HG03565 (cell line): ENCODE data around the gene DYSF.

Experiments used
- ATAC-seq: cut with Tn5 transposase; IDR thresholded peaks from one replicate; pipeline ENCODE4 v1.9.1; 2021; ENCODE audit warnings: mild to moderate bottlenecking, moderate library complexity; ENCODE audit not compliant: unreplicated experiment

Gene DYSF

DNA sequence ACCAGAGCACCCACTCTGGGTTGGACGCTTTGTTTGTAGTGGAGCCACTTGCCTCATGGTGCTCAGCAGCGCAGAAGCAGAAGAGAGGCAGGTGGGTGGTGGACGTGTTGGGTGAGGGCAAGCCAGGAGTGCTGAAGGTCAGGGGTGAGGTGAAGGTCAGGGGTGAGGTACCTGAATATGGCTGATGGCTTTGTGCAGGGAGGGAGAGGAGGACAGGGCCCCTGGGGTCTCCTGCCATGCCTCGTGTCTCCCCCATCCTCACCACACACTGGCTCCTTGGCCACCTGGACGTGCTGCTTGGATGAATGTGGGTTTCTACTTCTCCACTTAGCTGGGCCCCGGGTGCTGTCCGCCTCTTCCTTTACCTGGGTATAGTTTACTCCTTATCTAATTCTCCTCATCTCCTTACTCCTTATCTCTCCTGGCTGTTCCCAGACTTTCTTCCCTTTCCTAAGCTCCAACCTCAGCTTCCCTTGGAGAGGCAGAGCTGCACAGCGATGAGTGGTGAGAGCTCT is 68.1 kb downstream of the DYSF start:
- no peak for ATAC-seq

DNA sequence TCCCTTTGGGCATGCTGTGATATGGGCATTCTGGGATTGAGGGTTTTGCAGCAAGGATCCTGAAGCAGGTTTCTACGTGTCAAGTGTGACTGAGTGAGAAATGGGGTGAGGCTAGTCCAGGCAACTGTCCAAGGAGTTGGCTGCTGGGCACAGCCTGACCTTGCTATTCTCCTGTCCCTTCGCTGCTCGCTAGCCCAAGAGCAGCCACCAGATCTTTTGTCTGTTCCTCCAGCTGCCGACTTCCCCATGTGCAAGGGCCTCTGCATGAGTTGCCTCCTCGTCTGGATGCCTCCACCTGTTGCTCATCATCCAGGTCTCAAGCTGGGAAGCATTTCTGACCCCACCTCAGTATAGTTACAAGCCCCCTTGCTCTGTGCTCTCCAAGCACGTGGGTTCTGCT is 71.1 kb downstream of the DYSF start:
- ATAC-seq, result no peak

DNA sequence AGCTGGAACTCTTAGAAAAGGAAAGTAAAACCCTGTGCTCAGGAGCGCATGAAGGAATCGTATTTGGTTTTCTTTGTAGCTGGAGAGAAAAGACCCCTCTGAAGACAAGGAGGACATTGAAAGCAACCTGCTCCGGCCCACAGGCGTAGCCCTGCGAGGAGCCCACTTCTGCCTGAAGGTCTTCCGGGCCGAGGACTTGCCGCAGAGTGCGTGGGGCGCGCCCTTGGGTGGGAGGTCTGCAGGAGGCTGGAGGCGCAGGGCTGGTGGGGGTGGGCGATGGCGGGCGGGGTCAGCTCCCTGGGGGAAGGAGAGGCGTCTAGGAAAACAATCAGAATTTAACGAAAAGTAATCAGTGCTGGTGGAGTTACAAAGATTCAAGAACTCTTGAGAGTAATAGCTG is 72.8 kb downstream of the DYSF start:
- ATAC-seq, result no peak

DNA sequence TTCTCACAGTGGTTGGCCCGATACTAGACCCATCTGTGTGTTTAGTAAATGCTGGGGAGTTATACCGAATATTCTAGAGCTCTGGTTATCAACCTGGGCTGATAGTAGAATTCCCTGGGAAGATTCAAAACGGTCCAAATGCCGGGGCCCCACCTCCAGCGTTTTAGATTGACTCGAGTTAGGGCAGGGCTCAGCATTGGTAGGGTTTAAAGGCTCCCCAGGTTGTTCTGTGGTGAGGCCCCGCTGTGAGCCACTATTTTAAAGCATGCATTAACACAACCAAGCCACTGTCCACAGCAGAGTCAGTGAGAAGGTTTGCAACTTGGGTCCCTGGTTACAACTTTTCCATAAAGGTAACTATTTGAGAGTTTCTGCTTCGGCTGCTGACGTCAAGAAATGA is 73.6 kb downstream of the DYSF start:
- no peak for ATAC-seq

DNA sequence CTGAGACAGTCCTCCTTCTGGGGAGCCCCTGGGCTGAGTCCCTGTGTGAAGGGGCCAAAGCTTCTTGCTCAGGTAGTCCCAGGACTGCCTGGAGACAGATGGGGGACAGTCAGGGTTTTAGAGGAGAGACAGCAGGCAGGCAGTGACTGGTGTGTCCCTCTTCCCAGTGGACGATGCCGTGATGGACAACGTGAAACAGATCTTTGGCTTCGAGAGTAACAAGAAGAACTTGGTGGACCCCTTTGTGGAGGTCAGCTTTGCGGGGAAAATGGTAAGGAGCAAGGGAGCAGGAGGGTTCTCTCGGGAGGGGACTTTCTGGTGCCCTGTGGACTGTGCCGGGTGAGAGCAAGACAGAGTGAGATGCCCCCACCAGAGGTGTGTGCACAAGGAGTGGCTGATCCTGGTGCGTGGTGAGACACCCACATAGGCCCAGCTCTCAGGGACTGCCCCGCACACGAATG is 74.8 kb downstream of the DYSF start:
- no peak for ATAC-seq

DNA sequence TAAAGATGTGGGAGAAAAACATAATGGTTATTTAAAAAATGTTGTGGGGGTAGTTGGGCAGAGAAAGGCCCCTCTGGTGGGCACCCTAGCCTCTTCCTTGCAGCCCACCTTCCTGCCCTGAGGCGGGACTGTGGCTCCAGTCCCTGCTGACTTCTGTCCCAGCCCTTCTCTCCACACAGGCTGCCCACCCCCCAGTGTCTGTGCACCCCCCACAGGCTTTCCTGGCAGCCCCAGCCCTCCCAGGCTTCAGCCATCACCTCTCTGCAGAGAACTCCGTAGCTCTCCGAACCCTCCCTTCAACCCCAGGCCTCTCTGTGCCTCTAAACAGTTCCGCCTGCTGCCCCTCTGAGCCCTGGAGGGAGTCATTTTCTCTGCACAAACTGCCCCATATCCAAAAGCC is 75.4 kb downstream of the DYSF start:
- ATAC-seq, result no peak

DNA sequence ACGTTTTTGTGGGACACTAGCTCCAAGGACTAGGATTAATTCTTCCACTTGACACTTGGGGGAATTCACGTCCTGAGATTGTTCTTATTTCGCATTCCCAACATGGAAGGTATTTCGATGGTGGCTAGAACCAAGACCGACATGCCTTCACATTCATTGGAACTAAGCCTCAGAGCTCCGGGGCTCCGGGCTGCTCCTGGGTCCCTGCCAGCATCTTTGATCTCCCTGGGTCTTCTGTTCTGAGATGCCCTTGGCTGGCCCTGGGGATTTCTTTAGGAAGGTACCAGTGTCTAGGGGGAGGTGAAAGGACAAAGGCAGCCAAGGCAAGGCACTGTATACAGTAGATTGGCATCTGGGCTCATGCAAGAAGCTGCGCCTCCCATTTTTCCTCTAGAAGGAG is 76.8 kb downstream of the DYSF start:
- no peak for ATAC-seq

DNA sequence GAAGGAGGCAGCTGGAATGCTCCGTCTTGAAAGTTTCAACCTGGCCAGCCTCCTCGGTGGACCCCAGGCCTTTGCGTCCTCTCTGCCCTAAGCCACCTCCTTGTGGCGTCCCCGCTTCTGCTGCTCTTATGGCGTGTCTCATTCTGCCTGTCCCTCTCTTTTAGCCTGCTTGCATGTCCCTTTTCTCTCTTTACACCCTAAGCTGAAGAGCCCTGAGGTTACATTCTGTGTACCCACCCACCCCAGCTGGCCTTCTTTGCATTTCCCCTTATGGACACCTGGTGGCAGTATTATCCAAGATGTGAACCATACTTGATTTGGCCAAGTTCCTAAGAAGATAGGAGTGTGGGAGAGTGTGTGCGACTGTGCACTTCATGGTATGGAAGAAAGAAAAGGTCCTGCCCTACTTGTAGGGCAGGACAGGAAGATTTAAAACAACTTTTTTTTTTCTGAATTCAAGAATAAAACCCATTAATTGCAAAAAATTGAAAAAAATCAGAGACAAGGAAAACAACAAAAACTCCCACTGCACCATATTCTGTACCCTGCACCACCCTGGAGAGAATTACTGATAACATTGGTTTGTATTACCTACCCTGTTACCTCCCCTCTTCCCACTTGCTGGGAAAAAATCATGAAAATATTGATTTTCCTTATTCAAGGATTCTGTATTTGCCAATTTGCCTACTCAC is 77.4 kb downstream of the DYSF start:
- no peak for ATAC-seq

DNA sequence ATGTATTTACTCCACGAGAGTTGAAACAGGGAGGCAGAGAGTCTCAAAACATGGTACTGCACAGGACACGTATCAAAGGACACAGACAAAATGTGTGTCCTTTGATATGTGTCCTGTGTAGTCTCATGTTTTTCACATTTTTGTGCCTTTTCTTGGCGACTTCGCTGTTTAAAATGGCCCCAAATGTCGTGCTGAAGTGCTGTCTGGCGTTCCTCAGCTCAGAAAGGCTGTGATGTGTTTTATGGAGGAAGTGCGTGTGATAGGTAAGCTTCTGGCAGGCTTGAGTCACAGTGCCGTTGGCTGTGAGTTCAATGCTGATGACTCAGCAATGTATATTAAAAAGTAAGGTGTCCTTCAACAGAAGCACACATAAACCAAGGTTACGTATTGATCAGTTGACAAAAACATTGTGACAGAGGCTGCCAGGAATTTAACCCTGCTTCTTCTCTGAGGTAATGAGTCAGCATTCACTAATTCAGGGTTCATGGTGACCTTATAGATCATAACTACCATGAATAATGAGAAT is 78.2 kb downstream of the DYSF start:
- no peak for ATAC-seq

DNA sequence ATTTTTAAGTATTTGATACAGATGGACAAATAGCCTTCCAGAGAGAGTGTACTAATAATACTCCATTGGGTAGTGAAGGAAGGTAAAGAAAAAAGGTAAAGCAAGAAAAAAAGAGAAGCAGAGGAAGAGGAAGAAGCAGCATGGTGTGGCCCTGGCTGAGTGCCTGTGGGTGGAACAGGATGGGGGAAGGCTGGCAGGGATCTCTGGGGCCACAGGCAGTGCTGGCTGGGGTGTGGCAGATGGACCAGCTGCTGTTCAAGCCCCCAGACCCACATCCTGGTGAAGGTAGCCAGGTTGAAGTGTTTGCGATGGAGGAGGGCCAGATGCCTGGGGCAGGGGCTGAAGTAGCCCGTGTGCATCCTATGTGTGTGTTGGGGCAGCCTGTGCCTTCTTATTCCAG is 79.0 kb downstream of the DYSF start:
- no peak for ATAC-seq

DNA sequence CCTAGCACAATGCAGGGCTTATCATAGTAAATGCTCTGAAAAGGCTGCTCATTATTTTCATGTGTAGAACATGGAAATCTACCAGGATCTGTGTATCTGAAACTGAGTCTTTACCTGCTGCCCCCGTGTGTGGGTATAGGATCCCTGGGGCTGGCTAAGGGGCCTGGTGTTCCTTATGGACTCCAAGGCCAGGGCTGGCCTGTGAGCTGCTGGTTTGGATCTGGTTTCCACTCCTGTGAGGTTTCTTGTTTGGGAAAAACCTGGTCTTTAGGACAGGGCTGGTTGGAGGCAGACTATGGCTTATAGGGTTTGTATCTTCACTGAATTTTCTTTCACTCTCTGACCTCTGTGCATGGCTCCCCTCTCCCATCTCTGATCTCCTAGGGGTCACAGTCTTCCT is 80.8 kb downstream of the DYSF start:
- no peak for ATAC-seq

DNA sequence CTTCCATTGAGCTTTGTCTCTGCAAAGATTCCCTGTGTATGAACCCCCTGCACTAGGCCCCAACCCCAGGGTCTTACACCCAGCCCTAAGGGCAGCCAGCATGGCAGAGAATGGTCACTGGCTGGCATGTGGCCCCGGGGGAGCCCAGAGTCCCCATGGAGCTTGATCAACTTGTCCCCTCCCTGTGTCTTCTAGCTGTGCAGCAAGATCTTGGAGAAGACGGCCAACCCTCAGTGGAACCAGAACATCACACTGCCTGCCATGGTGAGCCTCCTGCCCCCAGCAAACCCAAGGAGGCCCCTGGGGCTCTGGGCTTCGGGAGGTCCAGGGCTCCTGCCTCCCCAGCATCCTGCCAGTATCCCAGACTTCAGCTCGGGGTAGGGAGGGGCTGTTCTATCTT is 81.5 kb downstream of the DYSF start:
- no peak for ATAC-seq

DNA sequence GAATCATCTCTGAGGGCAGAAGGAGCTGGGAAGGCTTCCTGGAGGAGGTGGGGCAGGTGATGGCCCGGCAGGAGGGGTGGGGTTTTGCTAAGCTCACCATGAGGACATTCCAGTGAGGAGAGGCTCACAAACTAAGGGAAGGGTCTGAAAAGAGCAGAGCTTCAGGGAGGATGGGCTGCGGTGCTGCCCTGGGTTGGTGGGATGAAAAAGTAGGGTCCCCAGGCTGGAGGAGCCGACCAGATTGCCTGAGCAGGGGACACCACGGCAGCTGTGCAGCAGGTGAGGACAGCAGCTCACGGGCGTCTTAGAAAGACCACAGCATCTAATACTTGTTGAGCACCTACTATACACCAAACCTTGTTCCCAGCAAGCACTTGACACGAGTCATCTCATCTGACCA is 82.2 kb downstream of the DYSF start:
- ATAC-seq, result no peak

DNA sequence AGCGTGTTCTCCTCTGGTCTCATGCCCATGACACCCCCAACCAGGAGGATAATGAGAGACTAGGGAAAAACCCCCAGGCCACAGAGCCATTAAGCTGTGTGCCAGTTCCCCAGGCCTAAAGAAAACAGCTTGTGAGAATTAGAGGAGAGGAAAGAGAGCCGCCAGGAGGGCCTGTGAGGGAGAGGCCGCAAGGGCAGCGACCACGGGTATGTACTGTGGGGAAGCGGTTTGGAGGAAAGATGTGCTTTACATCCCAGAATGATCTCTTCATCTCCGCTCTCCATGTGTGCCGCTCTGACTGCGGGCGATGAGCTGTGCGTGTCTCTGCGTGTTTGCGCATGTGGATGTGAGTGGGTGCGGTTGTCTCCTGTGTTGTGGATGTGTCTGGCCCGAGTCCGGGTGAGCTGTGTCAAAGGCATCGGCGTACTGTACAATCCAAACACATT is 82.9 kb downstream of the DYSF start:
- ATAC-seq, result no peak

DNA sequence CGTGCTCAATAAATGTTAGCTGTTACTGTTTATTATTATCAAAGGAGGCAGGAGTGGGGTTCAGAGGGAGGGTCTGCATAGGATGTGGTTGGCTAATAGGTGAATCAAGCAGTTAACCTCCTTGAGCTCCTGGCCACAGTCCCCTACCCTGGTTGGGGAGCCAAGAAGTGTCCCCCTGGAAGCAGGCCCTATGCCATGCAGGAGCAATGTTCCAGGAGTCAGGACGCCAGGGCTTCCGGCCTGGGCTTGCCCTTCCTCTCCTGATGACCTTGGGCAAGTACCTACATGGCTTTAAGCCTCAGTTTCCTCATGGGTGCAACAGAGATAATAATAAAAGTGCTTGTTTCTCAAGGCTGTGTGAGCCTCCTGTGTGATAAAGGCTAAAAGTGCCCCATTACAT is 84.9 kb downstream of the DYSF start:
- ATAC-seq, result no peak

DNA sequence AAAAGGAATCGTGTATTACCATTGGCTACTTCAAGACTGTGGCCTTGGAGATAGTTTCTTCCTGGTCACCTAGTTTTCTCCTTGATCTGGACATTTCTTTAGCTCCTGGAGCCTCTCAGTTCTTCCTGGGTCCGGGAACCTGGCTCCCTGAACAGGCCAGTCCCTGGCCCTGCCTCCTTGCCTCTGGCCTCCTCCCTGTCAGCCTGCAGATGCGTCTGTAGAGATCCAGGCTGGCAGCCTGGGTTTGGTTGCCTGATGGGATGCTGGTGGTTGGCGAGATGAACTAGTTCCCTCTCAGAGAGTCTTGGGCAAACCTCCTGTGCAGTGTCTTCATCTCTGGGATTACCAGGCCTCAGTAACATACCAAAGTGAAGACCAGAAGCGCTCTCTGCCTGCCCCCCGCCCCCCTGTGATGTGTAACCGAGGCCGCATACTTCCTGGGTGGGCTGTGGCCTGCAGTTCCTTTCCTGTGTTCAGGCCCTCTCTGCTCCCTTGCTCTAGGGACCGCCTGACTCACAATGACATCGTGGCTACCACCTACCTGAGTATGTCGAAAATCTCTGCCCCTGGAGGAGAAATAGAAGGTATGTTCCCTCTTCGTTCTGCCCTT is 85.4 kb downstream of the DYSF start:
- ATAC-seq, result no peak

DNA sequence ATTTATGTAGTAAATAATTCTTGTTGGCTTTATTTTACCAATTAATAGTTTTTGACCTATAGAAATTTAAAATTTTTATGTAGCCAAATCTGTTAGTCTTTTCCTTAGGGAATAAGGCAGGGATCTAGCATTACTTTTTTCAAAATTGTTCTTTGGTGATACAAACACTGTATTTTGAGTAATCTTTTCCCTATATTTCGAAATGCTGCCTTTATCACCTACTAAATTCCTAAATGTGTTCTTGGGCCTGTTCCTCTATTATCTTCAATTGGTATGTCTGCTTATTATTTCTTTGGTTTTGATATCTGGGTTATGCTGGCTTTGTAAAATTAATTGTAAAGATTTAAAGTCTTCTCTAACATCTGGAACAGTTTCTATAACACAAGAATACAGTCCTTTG is 87.5 kb downstream of the DYSF start:
- no peak for ATAC-seq

DNA sequence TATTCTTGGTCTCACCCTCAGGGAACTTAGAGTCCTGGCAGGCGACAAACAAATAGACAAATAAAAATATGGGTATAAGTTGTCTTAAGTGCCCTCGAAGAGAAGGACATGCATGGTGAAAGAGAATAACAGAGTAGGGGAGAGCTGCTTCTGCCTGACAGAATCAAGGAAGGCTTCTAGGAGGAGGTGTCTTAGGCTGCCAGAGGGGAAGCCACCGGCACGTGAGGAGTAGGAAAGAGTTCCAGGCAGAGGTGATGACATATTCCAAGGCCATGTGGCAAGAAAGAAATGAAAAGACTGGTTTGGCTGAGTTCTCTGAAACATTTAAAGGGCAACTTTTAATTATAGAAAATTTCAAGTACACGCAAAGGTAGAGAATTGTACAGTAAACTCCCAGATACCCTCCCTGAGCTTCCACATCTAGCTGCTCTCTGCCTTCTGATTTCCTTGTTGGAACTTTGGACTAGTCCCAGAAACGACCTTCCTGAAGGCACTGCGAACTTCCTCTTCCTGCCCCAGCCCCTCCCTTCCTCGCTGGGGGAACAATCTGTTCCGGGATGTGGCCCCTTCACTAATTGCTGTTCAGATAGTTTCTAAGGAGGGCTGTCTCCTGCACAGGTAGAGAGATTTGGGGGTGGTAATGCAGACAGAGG is 91.7 kb downstream of the DYSF start:
- ATAC-seq, result no peak

DNA sequence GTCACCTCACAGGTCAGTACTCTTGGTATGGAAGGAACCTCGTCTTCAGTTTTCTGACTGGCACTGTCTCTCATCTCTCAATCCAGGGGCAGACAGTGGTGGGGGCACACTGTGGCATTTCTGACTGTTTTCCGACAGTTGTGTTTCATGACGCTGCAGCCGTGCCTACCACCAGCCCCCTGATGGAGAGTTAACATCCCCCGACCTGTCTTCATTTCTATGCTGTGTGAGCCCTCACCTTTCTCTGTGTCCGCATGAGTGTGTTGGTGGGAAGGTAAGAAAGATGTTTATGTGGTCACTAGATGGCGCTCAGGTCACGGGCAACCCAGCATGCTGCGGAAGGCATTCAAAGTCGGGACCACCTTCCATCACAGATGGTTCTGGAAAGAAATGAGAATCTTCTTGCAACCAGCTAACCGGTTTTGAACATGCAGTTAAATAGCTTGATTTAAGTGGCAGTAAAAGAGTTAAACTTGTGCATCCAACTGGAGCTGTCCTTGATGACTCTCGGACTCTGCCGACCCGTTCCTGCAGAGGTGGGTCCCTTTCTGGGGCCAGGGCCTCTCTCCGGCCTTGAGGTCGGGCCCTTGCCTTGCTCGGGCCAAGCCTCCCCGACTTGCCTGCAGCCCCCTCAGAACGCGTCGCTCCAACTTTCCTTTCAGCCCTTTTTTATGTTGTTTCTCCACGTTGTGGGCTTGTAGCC is 92.4 kb downstream of the DYSF start:
- peak; percentile 60 for ATAC-seq

DNA sequence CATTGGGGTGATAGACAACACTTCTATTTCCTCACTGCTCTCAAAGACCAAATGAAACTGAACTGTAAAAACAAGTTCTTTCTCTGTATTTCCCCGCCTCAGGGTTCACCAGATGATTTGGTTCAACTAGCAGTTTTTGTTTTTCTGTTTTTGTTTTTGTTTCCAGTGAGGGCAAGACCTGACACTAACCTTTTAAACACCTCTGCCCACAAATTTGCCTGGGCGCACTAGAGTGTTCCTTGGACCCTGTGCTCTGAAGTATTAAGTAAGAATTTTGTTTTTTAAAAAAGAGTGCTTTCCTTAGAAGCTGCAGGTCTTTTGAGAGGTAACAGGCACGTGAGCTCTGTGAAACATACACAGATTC is 92.9 kb downstream of the DYSF start:
- no peak for ATAC-seq

DNA sequence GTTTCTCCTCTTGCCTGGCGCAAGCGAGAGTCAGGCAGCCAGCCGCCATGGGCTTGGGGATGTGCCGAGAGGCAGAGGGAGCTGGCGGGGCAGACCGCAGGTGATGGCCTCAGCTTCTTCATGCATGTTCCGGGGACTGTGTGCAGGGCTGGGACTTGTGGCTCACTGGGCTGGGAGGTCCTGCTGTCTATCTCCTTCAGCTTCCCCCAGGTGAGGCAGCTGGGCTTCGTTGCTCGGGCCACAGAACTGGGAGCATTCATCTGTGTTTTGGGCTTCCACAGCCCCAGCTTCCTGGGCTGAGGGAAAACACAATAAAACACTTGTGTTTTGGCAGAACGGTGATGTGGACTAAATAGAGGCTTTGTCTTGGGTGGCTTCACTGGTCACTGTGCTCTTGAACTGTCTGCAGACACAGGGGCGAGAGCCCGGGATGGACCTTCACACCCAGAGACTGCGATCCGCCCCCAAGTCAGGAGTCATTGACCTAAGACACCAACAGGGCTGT is 93.5 kb downstream of the DYSF start:
- ATAC-seq, result no peak
